ENCODE data around the gene FEN1. TPM values are rescaled to one million over a fixed set of nuclear protein-coding genes. Genes with fewer than 3 reads are reported as not detected.

The FEN1 gene
- total RNA-seq, 1 donor from 2014 or later = 51.8 TPM

DNA sequence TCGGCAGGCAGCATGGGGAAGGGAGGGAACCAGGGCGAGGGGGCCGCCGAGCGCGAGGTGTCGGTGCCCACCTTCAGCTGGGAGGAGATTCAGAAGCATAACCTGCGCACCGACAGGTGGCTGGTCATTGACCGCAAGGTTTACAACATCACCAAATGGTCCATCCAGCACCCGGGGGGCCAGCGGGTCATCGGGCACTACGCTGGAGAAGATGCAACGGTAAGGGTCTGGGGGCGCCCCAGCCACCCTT, 35.6 kb downstream of the FEN1 start:
- Mint-ChIP-seq H3K4me1 (peaks cover 52% of the 10 kb centered on the region), H3K36me3 (peaks cover 18% of the 10 kb centered on the region)
- peak overlapping the region; percentile 98 for H3K4me3 ChIP-seq

DNA sequence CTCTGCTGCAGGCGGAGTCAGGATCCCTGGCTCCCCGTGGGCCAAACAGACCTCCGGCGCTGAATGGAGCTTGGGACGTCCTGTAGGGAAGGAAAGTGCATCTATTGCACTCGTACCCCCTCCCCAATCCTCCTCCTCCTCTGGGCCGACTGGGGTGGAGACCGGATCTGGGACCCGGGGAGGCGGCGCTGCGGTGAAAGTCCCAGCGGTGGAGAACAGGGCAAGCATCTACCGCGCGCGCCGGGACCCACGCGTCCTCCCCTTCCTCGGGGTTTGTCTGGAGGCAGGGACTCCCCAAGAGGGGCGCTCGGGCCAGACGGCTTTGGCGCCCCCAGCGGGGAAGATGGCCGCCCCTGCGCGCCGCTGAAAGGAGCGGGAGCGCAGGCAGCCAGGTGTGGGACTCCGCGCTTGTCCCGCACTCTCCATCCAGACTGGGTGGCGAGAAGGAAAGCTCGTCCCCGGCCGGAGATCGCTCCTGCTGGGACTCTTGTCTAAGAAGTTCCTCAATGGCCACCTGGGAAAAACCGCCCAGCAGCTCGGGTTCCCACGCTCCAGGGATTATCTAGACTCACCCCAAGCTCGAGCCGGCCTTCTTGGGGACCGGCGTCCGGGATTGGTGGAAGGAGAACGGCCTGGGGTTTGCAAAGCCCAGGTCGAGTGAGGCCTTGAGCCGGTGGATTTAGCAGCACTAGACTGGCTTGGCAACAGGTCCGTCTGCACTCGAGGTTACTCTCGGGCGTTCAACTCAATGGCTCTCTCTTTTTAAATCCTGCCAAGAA, 36.1 kb downstream of the FEN1 start:
- Histone ChIP-seq H3K27me3 (no peaks in the 10 kb centered on the region), H3K27ac (peak overlapping the region; percentile 95), H3K9ac (peak overlapping the region; percentile 81), H3F3A (ENCODE audit: low read depth) (peaks cover 51% of the 10 kb centered on the region), H3K79me2 (ENCODE audit: low read depth) (peaks cover 66% of the 10 kb centered on the region), H3K4me3 (peak overlapping the region; percentile 98), H4K20me1 (ENCODE audit: low read depth) (peaks cover 49% of the 10 kb centered on the region), H3K9me3 (ENCODE audit: low read depth) (no peaks in the 10 kb centered on the region), H3K4me2 (peak overlapping the region; percentile 95), H2AFZ (replicated peaks) (no peak overlapping the region), H3K36me3 (no peaks in the 10 kb centered on the region), H3K4me1 (peaks cover 37% of the 10 kb centered on the region)
- Mint-ChIP-seq H3K36me3 (peaks cover 22% of the 10 kb centered on the region), H3K4me1 (peaks cover 57% of the 10 kb centered on the region), H3K27ac (peak overlapping the region; percentile 94), H3K9me3 (no peaks in the 10 kb centered on the region), H3K27me3 (ENCODE audit: insufficient read depth, low read depth) (peaks cover 3% of the 10 kb centered on the region), H3K4me3 (peak overlapping the region; percentile 92)
- peak; percentile 78 for DNase-seq (ENCODE audit: low spot score)
- no peak for TF ChIP-seq EZH2 (IDR thresholded peaks at IDR 0.05)
- TF ChIP-seq, protein P1, sequence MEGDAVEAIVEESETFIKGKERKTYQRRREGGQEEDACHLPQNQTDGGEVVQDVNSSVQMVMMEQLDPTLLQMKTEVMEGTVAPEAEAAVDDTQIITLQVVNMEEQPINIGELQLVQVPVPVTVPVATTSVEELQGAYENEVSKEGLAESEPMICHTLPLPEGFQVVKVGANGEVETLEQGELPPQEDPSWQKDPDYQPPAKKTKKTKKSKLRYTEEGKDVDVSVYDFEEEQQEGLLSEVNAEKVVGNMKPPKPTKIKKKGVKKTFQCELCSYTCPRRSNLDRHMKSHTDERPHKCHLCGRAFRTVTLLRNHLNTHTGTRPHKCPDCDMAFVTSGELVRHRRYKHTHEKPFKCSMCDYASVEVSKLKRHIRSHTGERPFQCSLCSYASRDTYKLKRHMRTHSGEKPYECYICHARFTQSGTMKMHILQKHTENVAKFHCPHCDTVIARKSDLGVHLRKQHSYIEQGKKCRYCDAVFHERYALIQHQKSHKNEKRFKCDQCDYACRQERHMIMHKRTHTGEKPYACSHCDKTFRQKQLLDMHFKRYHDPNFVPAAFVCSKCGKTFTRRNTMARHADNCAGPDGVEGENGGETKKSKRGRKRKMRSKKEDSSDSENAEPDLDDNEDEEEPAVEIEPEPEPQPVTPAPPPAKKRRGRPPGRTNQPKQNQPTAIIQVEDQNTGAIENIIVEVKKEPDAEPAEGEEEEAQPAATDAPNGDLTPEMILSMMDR (IDR thresholded peaks at IDR 0.05) = peak; percentile 60

More for the DNA sequence above, 35.6 kb downstream of the FEN1 start:
- Histone ChIP-seq H4K20me1 (ENCODE audit: low read depth) (peaks cover 44% of the 10 kb centered on the region), H3K9ac (peak overlapping the region; percentile 81), H3K79me2 (ENCODE audit: low read depth) (peaks cover 61% of the 10 kb centered on the region), H3K4me2 (peak overlapping the region; percentile 95), H3K9me3 (ENCODE audit: low read depth) (no peaks in the 10 kb centered on the region), H3K27ac (peak overlapping the region; percentile 95), H3K4me1 (peaks cover 37% of the 10 kb centered on the region), H3K36me3 (no peaks in the 10 kb centered on the region), H2AFZ (replicated peaks) (no peak overlapping the region), H3F3A (ENCODE audit: low read depth) (peaks cover 51% of the 10 kb centered on the region), H3K27me3 (no peaks in the 10 kb centered on the region)
- DNase-seq (ENCODE audit: low spot score) = no peak
- no peaks in the 10 kb centered on the region for H3K9me3 Mint-ChIP-seq
- H3K4me3 Mint-ChIP-seq = peak overlapping the region; percentile 92
- peaks cover 3% of the 10 kb centered on the region for H3K27me3 Mint-ChIP-seq (ENCODE audit: insufficient read depth, low read depth)
- no peak for TF ChIP-seq EZH2phosphoT487 (IDR thresholded peaks at IDR 0.05)
- no peak for TF ChIP-seq EZH2 (IDR thresholded peaks at IDR 0.05)
- TF ChIP-seq, protein P1 (IDR thresholded peaks at IDR 0.05) = no peak
- H3K27ac Mint-ChIP-seq = peak overlapping the region; percentile 94

DNA sequence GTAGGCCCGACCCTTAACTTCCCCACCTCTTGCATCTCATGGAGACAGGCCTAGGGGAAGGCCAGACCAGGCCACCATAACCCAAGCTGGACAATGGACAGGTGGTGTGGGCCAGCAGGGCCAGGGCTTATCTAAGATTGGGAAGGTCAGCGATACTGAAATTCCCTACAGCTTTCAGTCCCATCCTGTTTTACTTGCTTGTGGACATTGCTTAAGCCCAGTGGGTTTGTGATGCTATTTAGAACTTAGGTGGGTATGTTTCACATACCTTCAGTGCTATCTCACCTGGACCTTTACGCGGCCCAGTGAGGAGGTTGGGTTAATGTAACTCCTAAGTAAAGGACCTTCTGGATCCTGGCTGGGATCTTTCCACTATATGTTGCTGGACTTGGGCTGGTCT, 37.1 kb downstream of the FEN1 start:
- Mint-ChIP-seq H3K27ac (peak overlapping the region; percentile 65), H3K4me1 (peaks cover 65% of the 10 kb centered on the region), H3K27me3 (ENCODE audit: insufficient read depth, low read depth) (peaks cover 3% of the 10 kb centered on the region), H3K36me3 (peaks cover 23% of the 10 kb centered on the region), H3K4me3 (peak overlapping the region; percentile 92), H3K9me3 (no peaks in the 10 kb centered on the region)
- Histone ChIP-seq H3K36me3 (no peaks in the 10 kb centered on the region), H3K4me3 (peak overlapping the region; percentile 98), H3K79me2 (ENCODE audit: low read depth) (peaks cover 76% of the 10 kb centered on the region), H3F3A (ENCODE audit: low read depth) (peaks cover 51% of the 10 kb centered on the region), H2AFZ (replicated peaks) (no peak overlapping the region), H3K27ac (no peak overlapping the region), H3K27me3 (no peaks in the 10 kb centered on the region), H3K9ac (peak overlapping the region; percentile 81), H3K9me3 (ENCODE audit: low read depth) (no peaks in the 10 kb centered on the region), H4K20me1 (ENCODE audit: low read depth) (peaks cover 59% of the 10 kb centered on the region), H3K4me1 (peaks cover 44% of the 10 kb centered on the region), H3K4me2 (peak overlapping the region; percentile 95)
- no peak for DNase-seq (ENCODE audit: low spot score)
- TF ChIP-seq EZH2phosphoT487 (IDR thresholded peaks at IDR 0.05) (no peak), EZH2 (IDR thresholded peaks at IDR 0.05) (no peak)
- TF ChIP-seq, protein P1 (IDR thresholded peaks at IDR 0.05) = no peak

All from neural progenitor cell (in vitro differentiated cells).